HT1080 (cell line): Measurements from ENCODE around the gene PALMD. TPM values are rescaled to one million over a fixed set of nuclear protein-coding genes. Genes with fewer than 3 reads are reported as not detected.
A peak's percentile ranks its signal among the peaks of the same experiment; 100 is the strongest.

Experiments
- DNase-seq: peaks from one replicate; pipeline ENCODE4 v3.0.0-alpha.2; 2015; ENCODE audit warnings: low read depth
- total RNA-seq: library from RNA; depleted of rRNA; stranded (reverse); fragments of >200 nt; shearing (Covaris generic); gene quantifications from 2 replicates; pipeline ENCODE4 v1.2.3, GENCODE V29; 2014

Gene PALMD
- total RNA-seq, 1 experiment from 2014 or later, result 0.63 TPM

GRCh38 chr1:99629164-99629563 lies 16.7 kb upstream of the PALMD start:
- no peak for DNase-seq

DNA sequence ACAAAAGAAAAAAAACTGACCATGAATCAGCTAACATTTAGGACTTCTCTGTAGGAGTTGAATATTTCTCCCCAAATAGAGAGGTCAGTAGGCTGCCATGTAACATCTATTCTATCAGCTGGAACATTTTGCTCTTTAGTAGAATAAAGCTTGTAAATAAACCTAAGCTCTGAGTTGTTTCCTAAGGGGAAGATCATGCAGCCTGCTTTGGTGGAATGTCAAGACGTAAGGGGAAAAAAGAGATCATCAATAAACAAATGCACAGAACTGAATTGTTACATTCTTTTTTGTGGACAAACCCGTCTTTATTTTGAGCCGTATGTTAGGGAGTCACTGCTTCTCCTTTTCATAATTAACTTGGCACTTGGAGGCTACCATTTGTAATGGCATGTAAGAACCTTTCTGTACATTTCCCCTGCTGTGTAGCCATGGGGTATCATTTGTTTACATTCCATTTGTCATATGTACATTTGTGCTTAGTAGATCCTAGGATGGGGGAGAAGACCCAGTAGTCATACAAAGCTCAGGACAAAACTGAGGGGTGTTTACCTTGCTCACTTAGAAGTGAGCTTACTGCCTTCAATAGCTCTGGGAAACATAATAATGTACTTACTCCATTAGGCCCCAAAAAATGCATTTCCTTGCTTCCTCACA lies 10.8 kb upstream of the PALMD start:
- no peak for DNase-seq

DNA sequence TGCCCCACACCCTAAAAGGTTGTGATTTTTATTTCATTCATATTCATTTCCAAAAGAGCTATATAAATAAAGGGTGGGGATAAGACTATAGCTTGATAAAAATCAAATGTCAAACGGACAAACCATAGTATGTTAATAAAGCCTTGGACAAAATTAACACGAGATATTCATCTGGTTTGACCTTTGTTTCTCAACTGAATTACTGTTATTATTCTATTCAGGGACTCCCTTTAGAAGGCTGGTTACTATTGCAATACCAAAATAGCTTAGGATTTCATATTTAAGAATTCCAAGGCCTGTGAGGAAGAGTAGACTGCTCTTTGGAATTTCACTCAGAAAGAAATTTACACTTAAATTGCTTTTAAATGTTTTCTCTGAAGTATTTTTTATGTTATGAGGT lies 10.2 kb upstream of the PALMD start:
- no peak for DNase-seq

- DNase-seq, result no peak
Measured at GRCh38 chr1:99636647-99637175, 9.2 kb upstream of the PALMD start.

DNA sequence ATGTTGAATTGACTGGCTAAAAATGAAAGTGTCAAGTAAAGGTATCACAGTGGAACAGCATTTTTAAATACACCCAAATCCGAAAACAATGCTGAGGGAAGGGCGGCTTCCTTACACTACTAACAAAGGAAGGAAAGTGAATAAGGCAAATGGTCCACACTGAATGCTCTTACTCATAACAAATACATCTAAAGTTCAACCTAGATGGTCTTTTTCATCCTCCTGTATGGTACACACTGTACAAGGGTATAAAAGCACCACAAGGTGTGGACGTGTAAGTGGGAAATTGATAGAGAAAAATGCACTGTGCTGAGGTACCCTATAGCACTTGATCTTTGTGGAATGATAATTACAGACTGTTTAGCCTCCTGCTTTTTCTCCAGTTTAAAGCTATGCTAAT lies 7.1 kb upstream of the PALMD start:
- DNase-seq, result no peak

GRCh38 chr1:99639408-99639807 lies 6.5 kb upstream of the PALMD start:
- no peak for DNase-seq

GRCh38 chr1:99639945-99640344 lies 6.0 kb upstream of the PALMD start:
- no peak for DNase-seq

DNA sequence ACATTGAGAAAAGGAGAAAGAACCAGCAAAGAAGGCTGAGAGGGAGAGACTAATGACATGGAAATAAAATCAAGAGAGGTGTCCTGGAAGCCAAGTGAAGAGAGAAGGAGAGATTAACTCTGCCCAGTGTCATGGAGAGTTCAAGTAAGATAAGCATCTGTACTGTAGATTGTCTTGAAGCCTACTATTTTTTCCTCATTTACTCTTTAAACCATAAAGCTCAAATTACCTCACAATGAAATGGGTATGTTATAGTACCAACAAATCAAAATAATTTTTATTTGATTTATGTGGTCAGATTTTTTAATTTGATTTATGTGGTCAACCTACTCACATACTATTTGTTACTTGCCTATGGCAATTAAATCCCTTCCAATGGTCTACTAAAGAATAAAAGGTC lies 5.2 kb upstream of the PALMD start:
- DNase-seq, result no peak

- DNase-seq, result no peak
Measured at GRCh38 chr1:99641558-99641957, 4.4 kb upstream of the PALMD start.

GRCh38 chr1:99642053-99642452 lies 3.9 kb upstream of the PALMD start:
- no peak for DNase-seq

GRCh38 chr1:99643021-99643779 lies 2.7 kb upstream of the PALMD start:
- no peak for DNase-seq

DNA sequence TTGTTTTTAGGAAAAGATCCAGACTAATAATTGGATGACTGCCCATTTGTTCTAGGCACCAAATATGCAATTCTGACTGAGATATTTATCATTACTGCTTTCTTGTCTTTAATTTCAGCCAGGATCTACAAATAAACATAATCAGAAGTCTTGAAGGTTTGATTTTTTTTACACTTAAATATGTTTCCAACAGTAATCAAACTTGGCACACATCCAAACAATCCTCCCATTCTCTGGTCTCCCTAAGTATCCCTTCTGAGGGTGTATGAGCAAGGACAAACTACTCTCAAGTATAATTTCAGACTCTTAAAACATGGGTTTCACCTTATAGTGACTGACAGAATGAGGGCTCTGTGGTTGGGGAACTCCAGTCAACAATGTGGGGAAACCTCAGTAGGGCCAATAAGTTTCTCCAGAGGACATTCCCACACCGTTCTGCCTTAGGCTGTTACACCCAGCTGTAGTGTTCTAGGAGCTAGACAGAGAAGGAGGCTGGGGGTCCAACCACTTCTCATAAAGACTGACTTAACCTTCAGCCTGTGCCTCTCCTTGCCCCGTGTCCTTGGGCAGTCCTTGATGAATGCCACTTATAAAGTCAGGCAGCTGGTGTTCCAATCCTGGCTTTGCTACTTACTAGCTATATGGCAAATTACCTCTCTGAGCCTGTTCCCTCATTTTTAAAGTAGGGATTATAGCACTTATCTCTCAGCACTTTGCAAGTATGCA lies 1.5 kb upstream of the PALMD start:
- DNase-seq, result no peak

GRCh38 chr1:99645203-99645602 lies 710 bp upstream of the PALMD start:
- DNase-seq, result peak; percentile 75

GRCh38 chr1:99646868-99647267 lies 955 bp downstream of the PALMD start:
- no peak for DNase-seq

- DNase-seq, result no peak
Measured at GRCh38 chr1:99647490-99647889, 1.6 kb downstream of the PALMD start.

DNA sequence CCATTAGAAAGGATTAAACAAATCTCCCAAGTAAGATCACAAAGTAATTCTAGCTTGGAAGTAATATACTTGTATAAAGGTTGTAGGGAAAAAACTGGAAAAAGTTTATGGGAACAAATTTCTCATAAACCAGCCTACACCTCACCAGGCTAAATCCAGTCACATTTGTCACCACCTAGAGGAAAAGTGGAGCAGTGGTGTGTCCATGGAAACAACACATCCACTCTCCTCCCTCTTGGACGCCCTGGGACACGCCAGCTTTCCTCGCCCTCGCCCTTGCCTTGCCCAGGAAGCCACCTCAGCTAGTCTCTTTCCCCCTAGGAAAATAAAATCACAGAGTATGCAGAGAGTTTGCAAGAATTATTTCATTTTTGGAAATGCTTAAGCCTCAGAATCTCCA lies 2.2 kb downstream of the PALMD start:
- peak; percentile 22 for DNase-seq

- no peak for DNase-seq
Measured at GRCh38 chr1:99650030-99650429, 4.1 kb downstream of the PALMD start.

DNA sequence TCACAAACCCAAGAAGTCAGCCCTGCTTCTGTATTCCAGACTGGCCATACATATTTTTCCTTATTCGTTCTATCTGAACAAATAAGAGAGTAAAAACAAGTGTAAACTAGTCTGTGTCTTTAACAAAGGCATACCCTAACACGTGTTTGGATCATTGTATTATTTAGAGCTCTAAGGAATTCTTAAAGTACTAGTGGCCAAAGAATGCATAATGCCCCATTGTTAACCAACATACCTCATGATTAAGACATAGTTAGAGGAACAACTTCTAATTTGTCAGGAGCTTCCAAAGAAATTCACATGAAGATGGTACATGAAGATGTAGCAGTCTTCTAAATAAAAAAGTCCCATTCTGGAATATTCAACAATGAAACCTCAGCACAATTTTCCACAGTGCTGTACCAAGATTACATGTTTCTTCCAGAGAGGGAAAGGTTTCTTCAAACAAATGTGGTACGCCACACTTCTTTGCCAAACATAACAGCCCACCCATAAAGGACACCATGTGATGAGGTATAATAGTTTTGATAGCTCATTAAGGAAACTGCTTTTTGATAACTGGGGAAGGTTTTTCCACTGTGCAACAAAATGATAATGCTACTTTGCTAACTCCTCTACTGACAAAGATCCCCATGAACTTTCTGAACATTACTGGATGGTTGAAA lies 5.0 kb downstream of the PALMD start:
- peak; percentile 19 for DNase-seq

DNA sequence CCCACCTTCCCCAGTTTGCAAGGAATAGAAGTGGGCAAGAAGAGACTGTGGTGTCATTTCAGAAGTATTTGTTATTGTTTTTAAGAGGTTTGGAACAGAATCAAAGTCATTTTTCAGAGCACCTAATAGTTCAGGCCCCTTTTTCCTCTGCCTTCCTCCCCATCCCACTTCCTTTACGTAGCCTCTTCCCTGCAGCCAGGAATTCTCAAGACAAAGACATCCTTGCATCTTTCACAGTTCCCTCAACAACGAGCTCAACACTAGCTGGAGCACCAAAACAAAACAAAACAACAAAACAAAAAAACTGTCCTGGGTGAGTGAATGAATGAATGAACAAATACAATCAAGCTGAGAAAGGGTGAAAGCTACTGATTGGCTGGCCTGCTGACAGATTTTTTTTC lies 7.0 kb downstream of the PALMD start:
- DNase-seq, result no peak

DNA sequence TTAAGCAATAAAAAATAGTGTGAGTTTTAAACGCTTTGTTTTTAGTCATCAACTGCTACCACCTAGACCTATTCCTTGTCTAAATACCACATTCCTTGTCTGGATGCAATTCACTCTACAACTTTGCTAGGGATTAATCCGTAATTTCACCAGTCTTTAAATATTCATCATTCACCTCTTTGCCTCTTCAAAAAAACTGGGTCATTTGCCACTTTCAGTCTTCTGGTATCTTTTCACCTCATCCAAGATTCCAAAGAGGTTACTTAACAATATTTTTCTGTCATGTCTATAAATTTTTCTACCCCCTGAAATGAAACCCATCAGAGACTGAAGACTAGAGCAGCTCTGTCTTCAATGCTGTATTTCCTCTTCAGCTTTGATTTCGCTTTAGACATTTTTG lies 9.5 kb downstream of the PALMD start:
- DNase-seq, result no peak

- DNase-seq, result no peak
Measured at GRCh38 chr1:99656701-99657100, 10.8 kb downstream of the PALMD start.
